GM18517 (cell line): ENCODE data around the gene KIF19.

Experiments used
- ATAC-seq: cut with Tn5 transposase; IDR thresholded peaks from one replicate; pipeline ENCODE4 v1.9.1; 2021; ENCODE audit warnings: mild to moderate bottlenecking, moderate library complexity; ENCODE audit not compliant: unreplicated experiment

KIF19 gene

GRCh38 chr17:74303305-74303704 is 22.7 kb upstream of the KIF19 start:
- no peak for ATAC-seq

- no peak for ATAC-seq
These were observed 21.8 kb upstream of the KIF19 start for GRCh38 chr17:74304184-74304583.

- ATAC-seq: no peak
These were observed 20.0 kb upstream of the KIF19 start for GRCh38 chr17:74305865-74306654.

DNA sequence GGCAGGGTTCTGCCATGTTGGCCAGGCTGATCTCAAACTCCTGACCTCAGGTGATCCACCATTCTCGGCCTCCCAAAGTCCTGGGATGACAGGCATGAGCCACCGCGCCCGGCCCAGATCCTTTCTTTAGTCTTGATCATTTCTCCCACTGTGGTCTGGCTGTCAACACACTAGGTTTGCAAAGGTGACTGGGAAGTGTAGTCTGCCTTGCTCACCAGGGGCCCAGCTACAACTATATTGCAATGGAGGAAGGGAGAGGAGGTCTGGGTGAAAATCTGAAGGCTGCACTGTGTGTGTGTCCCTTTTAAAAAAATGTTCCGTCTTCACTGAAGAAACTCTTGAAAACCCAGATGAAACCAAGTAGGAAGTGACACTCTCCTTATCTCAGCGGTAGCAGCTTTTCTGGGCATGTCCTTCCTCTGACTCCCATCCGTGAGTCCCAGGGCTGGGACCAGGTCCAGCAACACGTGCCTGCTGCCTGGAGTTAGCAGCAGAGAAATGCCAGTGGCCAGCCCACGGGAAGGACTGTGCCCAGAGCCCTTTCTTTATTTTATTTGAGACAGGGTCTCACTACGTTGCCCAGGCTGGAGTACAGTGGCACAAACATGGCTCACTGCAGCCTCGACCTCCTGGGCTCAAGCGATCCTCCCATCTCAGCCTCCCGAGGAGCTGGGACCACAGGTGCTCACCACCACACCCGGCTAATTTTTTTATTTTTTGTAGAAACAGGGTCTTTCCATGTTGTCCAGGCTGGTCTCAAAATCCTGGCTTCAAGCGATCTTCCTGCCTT is 17.8 kb upstream of the KIF19 start:
- ATAC-seq: no peak

- no peak for ATAC-seq
These were observed 16.1 kb upstream of the KIF19 start for GRCh38 chr17:74309902-74310301.

DNA sequence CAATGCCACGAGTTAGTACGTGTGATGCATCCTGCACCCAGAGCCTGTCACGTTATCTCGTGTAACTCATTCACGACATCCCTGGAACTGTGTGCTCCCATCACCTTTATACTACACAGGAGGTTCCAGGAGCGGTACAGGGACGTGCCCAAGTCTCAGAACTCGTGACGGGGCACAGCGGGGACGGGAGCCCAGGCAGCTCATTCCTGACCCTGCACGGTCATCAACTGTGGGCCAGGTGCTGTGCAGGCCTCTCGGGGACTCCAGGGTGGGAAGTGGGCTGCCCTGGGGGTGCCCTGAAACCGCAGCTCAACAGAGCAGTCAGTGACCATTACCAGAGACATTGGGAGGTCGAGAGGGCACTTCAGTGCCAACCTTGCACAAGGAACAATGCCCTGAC is 11.1 kb upstream of the KIF19 start:
- no peak for ATAC-seq

DNA sequence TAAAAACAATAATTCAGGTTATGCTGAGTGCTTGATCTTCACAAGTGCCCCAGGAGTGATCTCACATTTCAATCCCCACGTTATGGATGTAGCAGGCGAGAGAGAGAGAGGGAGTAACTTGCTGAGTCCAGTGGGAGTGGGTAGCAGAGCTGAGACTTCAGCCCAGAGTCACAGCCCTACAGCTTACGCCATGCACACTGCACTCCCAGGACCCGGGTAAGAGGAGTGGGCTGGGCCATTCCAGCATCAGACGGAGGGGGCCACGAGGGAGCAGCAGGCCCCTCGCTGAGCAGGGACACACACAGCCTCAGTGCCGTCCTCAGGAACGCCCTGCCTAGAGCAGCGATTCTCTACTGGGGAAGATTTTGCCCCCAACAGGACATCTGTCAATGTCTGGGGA is 9.8 kb upstream of the KIF19 start:
- ATAC-seq: no peak

DNA sequence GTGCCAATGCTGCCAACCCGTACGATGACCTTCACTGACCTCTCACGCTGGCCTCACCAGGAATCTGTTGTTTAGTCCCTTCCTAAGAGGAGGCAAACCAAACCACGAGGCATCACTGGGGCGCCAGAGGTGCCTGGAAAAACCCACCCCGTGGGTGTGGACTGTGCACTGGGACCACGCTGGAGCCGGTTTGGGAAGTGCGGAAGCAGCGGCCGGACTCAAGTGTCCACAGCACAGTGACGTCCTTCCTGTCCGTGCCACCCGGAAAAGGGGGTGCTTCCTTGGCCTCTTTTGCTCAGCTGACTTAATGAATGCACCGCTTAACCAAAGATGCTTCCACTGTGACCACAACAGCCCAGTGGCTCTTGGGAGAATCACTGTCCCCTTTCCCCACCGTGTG is 9.0 kb upstream of the KIF19 start:
- no peak for ATAC-seq

- no peak for ATAC-seq
These were observed 7.6 kb upstream of the KIF19 start for GRCh38 chr17:74318391-74318790.

- ATAC-seq: no peak
These were observed 1.5 kb upstream of the KIF19 start for GRCh38 chr17:74324521-74324920.

DNA sequence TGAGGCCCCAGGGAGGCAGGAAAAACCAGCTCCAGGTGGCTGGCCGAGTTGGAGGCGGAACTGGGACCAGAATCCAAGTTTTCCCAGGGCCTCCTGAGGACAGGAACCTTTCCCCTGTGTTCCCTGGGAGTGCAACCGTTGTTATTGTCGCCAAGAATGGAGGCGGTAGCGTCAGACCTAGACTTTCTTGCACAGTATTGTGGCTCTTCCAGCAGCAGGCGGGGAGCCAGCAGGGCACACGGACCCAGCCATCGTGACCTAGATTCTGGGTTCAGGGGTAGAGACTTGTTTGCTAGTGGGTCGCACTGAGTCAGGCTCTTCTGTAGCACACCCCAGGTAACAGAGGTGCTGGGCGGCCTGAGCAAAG is 667 bp upstream of the KIF19 start:
- ATAC-seq: no peak

DNA sequence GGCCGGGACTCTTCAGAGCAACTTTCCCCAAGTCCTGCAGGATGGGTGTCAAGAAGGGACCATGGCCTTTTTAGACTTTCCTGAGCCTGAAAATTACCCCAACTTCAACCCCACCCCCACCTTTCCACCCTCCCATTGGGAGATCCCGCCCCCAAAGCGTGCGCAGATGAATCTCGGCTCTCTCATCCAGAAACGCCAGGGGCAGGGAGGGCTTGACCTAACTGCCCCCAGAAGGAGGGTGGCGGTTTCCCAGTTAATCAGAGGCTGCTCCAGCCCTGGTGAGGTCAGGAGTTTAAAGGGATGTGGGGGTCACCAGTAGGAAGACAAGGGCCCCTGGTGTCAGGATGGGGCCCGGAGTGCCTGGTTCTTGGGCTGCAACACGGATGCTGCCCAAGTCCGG is 480 bp downstream of the KIF19 start:
- ATAC-seq: no peak

GRCh38 chr17:74328487-74328886 is 2.5 kb downstream of the KIF19 start:
- ATAC-seq: no peak

DNA sequence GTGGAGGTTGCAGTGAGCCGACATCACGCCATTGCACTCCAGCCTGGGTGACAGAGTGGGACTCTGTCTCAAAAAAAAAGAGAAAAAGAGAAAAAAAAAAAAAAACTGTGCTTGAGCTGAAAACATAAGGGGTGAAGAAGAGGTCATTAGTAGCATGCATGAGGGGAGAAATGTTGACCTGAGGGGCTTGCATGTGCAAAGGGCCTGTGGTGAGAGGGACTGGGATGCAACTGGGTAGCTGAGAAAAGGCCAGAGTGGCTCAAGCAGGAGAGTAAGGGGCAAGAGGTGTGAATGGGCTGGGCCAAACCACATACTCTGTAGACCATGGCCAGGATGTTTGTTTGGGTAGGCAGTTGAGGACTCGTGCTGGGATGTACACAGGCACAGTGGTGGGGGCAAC is 3.4 kb downstream of the KIF19 start:
- ATAC-seq: no peak

GRCh38 chr17:74330446-74330845 is 4.4 kb downstream of the KIF19 start:
- no peak for ATAC-seq

GRCh38 chr17:74332017-74332650 is 6.1 kb downstream of the KIF19 start:
- ATAC-seq: no peak

DNA sequence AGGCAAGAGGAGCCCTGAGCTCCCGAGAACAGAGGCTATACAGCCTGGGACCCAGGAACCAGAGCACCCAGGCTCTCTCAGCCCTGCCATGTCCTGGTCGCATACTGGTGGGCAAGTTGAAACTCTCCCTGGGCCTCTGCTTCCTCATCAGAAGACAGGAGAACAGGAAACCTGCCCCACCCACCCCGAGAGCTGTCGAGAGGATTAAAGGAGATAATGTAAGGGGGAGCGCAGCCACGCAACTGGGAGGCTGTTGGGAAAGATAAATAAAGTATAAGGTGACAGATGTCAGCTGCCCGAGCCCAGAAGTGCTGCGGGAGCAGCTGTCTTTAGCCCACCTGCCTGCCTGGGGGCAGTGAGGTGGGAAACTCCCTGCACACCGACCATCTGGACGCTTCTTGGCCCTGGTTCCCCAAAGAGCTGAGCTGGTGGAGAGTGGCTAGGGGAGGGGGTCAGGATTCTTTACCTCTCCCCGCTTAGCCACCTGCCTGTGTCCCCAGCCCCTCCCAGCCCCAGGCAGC is 6.8 kb downstream of the KIF19 start:
- ATAC-seq: no peak

DNA sequence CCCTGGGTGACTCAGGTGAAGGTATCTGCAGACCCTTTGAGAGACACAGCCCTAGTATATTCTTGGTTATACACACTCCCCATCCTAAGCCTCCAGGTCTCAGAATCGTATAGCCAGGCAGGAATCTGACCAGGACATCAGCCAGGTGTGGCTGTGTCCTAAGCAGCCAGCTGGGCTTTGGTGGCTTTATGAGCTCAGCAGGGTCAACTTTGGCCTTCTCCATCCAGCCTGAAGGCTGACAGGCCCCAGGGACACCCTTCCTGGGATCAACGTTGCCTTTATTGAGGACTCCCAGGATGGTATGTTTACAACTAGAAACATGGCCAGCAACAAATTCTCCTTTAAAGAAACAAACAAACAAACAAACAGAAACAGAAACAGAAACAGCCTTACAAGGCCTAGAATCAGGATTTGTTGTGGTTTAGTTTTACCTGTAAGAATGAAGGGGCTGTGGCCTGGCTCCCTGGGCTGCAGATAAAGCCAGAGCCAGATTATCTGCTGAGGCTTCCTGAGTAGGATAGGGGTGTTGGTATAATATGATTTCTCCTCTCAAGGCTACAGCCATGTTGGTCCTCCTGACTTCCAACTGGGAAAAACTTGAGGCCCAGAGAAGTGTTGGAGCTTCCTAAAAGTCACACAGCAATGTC is 8.5 kb downstream of the KIF19 start:
- no peak for ATAC-seq

DNA sequence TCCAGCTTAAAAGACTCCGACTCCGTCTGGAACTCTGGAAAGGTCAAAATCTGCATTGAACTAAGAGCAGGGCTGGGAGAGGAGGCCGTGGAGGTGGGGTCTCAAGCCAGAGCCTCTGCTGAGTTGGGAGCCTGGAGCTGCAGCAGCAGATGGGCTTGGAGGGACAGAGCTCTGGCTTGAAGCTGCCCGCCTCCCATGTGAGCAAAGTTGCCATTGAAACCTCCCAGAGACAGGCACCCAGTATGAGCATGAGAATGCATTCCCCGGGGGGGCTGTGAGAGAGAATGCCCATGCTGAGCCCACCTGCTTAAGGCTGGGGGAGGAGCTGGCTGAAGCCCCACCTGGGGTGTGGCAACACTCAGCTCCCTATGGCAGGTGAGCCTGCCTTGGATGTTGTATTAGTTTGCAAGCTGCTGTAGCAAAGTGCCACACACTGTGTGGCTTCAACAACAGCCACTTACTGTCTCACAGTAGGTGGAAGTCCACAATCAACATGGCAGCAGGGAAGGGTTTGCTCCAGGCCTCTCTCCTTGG is 9.6 kb downstream of the KIF19 start:
- no peak for ATAC-seq

DNA sequence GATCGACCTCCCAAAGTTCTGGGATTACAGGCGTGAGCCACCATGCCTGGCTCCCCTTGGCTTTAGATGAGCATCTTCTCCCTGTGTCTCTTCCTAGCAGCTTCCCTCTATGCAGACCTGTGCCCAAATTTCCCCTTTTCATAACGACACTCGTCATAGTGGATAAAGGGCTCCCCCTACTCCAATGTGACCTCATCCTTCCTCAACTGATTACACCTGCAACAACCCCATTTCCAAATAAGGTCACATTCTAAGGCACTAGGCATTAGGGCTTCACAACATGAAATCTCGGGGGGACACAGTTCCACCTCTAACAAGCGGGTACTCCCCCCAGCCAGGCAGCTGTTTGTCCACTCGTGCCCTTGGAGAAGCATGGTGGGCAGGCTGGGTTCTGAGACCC is 10.3 kb downstream of the KIF19 start:
- ATAC-seq: no peak
